ENCODE results near the gene FLAD1.

The FLAD1 gene

GRCh38 chr1:154938604-154939399 is 44.3 kb upstream of the FLAD1 start:
- no peak for DNase-seq (ENCODE audit: extremely low read depth, low read depth)
- H3K4me3 ChIP-seq (replicated peaks; ENCODE audit: low read depth, low read length), result no peak overlapping the region
- TF ChIP-seq, protein P1, sequence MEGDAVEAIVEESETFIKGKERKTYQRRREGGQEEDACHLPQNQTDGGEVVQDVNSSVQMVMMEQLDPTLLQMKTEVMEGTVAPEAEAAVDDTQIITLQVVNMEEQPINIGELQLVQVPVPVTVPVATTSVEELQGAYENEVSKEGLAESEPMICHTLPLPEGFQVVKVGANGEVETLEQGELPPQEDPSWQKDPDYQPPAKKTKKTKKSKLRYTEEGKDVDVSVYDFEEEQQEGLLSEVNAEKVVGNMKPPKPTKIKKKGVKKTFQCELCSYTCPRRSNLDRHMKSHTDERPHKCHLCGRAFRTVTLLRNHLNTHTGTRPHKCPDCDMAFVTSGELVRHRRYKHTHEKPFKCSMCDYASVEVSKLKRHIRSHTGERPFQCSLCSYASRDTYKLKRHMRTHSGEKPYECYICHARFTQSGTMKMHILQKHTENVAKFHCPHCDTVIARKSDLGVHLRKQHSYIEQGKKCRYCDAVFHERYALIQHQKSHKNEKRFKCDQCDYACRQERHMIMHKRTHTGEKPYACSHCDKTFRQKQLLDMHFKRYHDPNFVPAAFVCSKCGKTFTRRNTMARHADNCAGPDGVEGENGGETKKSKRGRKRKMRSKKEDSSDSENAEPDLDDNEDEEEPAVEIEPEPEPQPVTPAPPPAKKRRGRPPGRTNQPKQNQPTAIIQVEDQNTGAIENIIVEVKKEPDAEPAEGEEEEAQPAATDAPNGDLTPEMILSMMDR (IDR thresholded peaks at IDR 0.05; ENCODE audit: low read depth, low read length, missing control alignments), result no peak

DNA sequence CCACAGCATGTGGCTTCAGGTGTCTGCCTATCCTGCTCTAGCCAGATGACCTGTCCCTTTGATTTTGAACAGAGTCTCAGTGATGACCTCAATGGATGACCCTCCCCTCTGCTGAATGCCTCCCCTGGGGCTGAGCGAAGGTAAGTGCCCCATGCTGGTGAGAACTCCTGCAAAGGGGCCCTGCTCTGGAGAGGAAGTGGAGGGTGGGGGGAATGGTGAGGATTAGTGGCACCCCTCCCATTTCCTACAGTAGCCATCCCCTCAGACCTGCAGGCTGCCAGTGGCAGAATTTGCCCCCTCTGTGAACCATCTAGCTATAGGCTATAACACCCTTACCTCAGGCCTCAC is 43.0 kb upstream of the FLAD1 start:
- no peak for DNase-seq (ENCODE audit: extremely low read depth, low read depth)
- H3K4me3 ChIP-seq (replicated peaks; ENCODE audit: low read depth, low read length), result no peak overlapping the region
- TF ChIP-seq, protein P1 (IDR thresholded peaks at IDR 0.05; ENCODE audit: low read depth, low read length, missing control alignments), result no peak

GRCh38 chr1:154940651-154941194 is 42.4 kb upstream of the FLAD1 start:
- TF ChIP-seq, protein P1 (IDR thresholded peaks at IDR 0.05; ENCODE audit: low read depth, low read length, missing control alignments), result no peak
- DNase-seq (ENCODE audit: extremely low read depth, low read depth), result no peak
- no peak overlapping the region for H3K4me3 ChIP-seq (replicated peaks; ENCODE audit: low read depth, low read length)

DNA sequence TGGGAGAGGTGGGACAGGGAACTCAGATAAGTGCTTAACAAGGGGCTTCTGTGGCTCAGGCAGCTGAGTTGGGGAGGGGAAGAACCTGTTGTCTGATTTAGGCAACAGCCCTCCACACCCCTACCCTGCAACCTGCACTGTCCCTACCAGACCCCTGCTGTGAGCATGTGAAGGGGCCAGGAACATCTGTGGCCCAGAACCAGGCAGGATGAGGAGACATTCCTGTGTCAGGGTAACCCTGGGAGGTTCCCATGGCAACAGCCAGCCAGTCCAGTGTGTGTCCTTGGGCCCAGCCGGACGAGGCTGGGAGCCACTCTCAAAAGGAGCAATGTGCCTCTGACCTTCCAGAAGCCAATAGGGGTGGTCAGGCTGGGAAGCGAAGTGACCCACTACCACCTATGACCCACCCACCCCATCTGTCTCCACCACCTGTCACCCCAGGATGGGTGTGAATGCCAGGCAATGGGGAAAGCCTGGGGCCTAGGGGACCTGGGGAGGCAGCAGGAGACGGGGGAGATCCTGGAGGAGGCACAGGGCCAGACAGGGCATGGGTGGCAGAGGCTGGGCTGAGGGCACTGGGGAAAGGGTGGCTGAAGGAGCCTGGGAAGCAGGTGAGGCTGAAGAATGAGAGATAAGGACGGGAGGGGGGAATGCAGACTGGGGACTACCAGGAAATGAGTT is 41.7 kb upstream of the FLAD1 start:
- DNase-seq (ENCODE audit: extremely low read depth, low read depth), result no peak
- H3K4me3 ChIP-seq (replicated peaks; ENCODE audit: low read depth, low read length), result no peak overlapping the region
- TF ChIP-seq, protein P1 (IDR thresholded peaks at IDR 0.05; ENCODE audit: low read depth, low read length, missing control alignments), result no peak

- no peak overlapping the region for H3K4me3 ChIP-seq (replicated peaks; ENCODE audit: low read depth, low read length)
- no peak for DNase-seq (ENCODE audit: extremely low read depth, low read depth)
These were observed 39.3 kb upstream of the FLAD1 start for GRCh38 chr1:154943649-154944400.

More at GRCh38 chr1:154943649-154944400, 39.3 kb upstream of the FLAD1 start:
- TF ChIP-seq, protein P1 (IDR thresholded peaks at IDR 0.05; ENCODE audit: low read depth, low read length, missing control alignments), result peak; percentile 87

Data from HFF-Myc (cell line).